Activated gamma-delta T cell treated with anti-CD3 and anti-CD28 coated beads, Interleukin-2, amount 50 U/mL, for 16 hours (primary cell): ENCODE results near the gene PARD3.
"Not testable (repeated sequence)": the region's sequence is repeated elsewhere in the genome, so short reads cannot be mapped to it uniquely, and the experiment has no call there.

Experiments used
- DNase-seq: peaks from one replicate; pipeline ENCODE4 v3.0.0-alpha.2; 2020; ENCODE audit warnings: low read depth

The PARD3 gene

GRCh38 chr10:34648919-34649318 lies 166.2 kb downstream of the PARD3 start:
- DNase-seq, result no peak

- DNase-seq, result no peak
Observed at GRCh38 chr10:34647875-34648865, 166.9 kb downstream of the PARD3 start.

GRCh38 chr10:34647160-34647559 lies 167.9 kb downstream of the PARD3 start:
- DNase-seq, result no peak

DNA sequence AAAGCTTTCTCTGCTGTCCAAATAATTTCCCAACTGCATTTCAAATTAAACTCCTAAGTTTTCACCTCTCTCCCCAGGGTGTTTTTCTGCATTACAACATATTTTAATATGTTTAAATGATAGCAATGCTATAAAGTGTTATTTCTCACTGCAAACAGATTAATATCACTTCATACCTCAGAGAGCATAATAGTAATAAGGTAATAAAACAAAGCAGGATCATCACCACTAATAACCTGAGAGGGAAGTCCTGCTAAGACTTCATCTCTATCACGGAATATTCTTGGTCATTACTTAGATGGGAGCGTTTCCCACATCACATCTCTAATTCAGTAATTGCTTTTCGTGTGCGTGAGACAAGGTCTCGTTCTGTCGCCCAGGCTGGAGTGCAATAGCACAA lies 168.8 kb downstream of the PARD3 start:
- no peak for DNase-seq

DNA sequence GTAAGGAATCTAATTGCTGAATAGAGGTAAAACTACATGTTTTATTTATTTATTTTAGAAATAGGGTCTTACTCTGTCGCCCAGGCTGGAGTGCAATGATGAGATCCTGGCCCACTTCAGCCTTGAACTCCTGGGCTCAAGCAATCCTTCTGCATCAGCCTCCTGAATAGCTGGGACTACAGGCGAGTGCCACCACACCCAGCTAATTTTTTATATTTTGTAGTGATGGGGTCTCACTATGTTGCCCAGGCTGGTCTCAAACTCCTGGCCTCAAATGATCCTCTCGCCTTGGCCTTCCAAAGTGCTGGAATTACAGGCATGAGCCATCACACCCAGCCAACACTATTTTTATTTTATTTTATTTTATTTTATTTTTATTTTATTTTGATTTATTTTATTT lies 170.3 kb downstream of the PARD3 start:
- not testable (repeated sequence) for DNase-seq

DNA sequence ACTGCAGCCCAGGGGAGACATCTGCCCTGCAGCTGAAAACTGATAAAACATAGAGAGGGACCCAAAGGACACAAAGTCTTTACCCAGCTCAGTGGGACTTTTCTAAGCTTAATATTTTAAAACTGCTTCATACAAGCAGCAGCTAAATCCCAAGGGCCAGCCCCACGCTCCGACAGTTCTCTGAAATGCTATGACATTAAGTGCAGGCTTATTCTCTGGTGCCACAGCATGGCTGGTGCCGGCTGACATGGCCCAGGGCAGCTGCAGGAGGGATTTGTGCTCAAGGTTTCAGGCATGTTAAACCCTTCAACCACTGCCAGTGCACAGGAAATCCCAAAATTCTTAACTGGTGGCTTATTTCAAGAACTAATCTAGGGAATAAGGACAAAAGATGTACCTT lies 170.9 kb downstream of the PARD3 start:
- DNase-seq, result no peak

- no peak for DNase-seq
Observed at GRCh38 chr10:34643620-34644019, 171.5 kb downstream of the PARD3 start.

GRCh38 chr10:34641913-34642558 lies 173.1 kb downstream of the PARD3 start:
- no peak for DNase-seq

- DNase-seq, result no peak
Observed at GRCh38 chr10:34641147-34641912, 173.8 kb downstream of the PARD3 start.

DNA sequence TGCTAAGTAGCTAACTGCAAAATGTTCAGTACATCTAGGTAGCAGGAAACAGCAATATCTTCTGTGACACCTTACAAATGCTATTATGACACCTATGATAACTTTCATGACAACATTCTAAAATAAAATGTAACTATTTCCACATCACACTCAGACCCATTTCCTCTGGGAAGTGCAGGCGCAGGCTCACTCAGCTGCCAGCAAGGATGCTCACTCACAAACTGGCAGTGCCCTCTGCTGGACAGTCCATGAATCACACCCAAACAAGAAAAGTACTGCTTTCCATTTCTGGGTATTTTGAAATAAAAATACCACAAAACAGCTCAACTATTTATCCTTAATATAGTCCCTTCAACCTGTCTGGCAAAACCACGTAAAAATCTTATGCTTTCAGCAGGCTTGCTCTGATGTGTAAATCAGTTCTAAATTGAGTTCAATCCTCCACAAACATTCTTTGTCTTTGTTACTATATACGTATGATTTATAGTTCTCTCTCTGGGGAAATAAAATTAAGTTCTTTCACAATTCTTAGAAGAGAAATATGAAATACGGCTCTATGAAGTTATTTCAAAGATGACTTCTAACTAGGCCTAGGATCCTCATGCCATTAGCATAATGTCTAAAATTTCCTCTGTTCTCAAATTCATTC lies 176.6 kb downstream of the PARD3 start:
- DNase-seq, result peak; percentile 54

GRCh38 chr10:34637418-34637911 lies 177.6 kb downstream of the PARD3 start:
- DNase-seq, result peak; percentile 42

DNA sequence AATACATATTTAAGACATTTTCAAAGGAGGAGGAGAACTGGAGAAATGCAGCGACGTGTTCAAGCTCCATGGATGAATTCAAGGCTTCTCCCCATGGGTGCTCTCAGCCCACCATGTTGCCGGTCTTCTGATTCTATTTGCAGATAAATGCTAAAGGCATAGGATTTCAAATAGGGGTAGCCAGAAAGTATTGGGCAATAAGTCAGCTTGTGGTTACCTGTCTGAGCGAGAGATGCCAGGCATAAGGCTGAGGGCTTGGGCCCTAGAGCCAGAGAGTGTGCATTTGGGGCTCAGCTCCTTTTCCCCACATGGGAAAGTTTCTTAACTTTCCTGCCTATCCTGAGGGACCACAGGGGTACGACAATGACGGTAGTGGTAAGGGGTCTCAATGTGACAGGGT lies 180.0 kb downstream of the PARD3 start:
- DNase-seq, result no peak

DNA sequence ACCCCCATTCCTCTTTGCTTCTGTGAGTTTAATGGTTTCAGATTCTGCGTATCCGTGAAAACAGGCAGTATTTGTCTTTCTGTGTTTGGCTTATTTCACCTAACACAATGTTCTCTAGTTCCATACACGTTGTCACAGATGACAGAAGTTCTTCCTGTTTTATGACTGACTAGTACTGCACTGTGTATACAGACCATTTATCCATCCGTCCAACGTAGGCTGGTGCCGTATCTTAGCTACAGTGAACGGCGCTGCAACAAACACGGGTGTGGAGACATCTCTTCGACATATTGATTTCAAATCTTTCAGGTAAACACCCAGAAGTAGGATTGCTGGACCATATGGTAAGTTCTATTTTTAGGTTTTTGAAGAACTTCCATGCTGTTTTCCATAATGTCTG lies 181.7 kb downstream of the PARD3 start:
- DNase-seq, result no peak

- DNase-seq, result no peak
Observed at GRCh38 chr10:34629084-34629483, 186.0 kb downstream of the PARD3 start.

GRCh38 chr10:34628174-34628796 lies 186.8 kb downstream of the PARD3 start:
- DNase-seq, result no peak

DNA sequence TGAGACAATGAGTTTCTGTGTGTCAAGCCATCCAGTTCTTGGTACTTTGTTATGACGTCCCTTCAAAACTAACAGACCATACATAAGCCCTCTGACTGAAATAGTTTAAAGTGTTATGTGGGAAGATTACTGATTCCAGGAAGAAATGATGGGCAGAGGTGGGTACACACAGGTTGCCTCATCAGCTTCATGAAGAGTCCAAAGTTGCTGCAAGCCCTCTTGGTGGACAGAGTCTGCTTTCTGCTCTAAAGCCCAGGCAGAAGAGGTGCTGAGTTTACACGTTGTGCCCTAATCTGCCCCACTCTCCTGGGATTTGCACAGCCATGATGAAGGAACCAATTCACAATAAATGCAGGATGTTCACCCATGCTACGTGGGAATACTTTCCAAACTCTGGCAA lies 187.4 kb downstream of the PARD3 start:
- no peak for DNase-seq

DNA sequence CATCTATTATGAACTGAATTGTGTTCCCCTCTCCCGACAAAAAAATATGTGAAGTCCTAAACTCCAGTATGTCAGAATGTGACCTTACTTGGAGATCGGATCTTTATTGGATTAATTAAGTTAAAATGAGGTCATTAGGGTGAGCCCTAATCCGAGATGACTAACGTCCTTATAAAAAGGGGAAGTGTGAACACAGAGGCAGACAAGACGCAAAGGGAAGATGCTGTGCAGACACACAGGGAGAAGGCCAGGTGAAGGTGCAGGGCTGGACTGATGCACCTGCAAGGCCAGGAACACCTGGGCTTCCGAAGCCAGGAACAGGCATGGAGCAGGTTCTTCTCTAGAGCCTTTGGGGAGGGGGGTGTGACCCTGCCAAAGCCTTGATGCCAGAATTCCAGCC lies 187.8 kb downstream of the PARD3 start:
- no peak for DNase-seq

GRCh38 chr10:34626158-34626880 lies 188.8 kb downstream of the PARD3 start:
- no peak for DNase-seq

DNA sequence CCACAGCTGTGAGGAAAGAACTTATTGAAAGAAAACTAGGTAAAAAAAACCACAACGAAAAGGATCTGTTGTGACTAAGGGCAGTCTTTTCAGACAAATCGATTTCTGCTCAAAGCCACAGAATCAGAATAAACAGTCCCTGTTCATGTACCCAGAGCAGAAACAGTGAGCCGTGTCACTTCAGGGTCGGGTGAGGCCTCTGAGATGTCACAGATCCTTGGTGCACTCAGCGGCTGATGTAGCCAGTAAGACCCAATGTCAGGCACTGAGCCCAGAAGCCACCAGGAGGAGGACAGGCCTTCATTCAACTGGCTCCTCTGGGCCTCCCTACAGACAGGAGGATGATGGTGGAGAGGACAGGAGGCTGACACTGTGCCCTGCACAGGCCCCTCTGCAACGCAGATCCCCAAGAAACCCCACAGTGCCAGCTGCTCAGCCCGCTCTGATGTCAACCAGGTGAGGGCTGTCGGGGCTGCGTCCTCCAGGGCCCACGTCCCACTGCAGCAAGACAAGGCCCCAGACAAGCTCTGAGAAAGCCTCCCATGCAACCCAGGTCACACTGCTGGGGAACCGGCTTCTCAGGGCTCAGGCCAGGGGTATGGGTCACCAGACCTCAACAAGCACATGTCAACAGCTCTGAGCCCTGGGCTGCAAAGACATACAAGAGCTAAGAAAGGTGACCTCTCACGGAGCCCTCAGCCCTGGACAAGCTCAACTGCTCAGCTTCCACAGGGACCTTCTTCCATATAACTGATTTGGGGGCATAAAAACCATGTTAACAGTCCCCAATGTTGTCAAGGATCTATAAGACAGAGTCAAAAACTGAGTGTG lies 190.6 kb downstream of the PARD3 start:
- no peak for DNase-seq

GRCh38 chr10:34622945-34623344 lies 192.2 kb downstream of the PARD3 start:
- DNase-seq, result no peak
